ENCODE measurements around the gene RIMS4. TPM values are rescaled to one million over a fixed set of nuclear protein-coding genes. Genes with fewer than 3 reads are reported as not detected.
"Not testable (repeated sequence)": the region's sequence is repeated elsewhere in the genome, so short reads cannot be mapped to it uniquely, and the experiment has no call there.

Gene RIMS4
- total RNA-seq, 1 donor from 2014 or later = 5.3 TPM

- Histone ChIP-seq H3F3A (ENCODE audit: low read depth) (peaks cover 5% of the 10 kb centered on the region), H3K27me3 (peaks cover 9% of the 10 kb centered on the region), H4K20me1 (ENCODE audit: low read depth) (peaks cover 18% of the 10 kb centered on the region), H3K9ac (no peak overlapping the region), H3K79me2 (ENCODE audit: low read depth) (no peaks in the 10 kb centered on the region), H3K36me3 (no peaks in the 10 kb centered on the region), H3K4me2 (no peak overlapping the region), H3K9me3 (ENCODE audit: low read depth) (no peaks in the 10 kb centered on the region), H3K4me3 (no peak overlapping the region), H2AFZ (replicated peaks) (no peak overlapping the region), H3K27ac (no peak overlapping the region), H3K4me1 (peaks cover 16% of the 10 kb centered on the region)
- TF ChIP-seq CTCF (IDR thresholded peaks at IDR 0.05) (no peak), EZH2 (IDR thresholded peaks at IDR 0.05) (no peak), EZH2phosphoT487 (IDR thresholded peaks at IDR 0.05) (no peak)
- Mint-ChIP-seq H3K4me1 (peaks cover 40% of the 10 kb centered on the region), H3K27me3 (ENCODE audit: insufficient read depth, low read depth) (peaks cover 14% of the 10 kb centered on the region), H3K36me3 (no peaks in the 10 kb centered on the region), H3K4me3 (no peak overlapping the region), H3K9me3 (no peaks in the 10 kb centered on the region), H3K27ac (no peak overlapping the region)
- no peak for DNase-seq (ENCODE audit: low spot score)
These were observed 44.5 kb downstream of the RIMS4 start for GRCh38 chr20:44765701-44766347.

DNA sequence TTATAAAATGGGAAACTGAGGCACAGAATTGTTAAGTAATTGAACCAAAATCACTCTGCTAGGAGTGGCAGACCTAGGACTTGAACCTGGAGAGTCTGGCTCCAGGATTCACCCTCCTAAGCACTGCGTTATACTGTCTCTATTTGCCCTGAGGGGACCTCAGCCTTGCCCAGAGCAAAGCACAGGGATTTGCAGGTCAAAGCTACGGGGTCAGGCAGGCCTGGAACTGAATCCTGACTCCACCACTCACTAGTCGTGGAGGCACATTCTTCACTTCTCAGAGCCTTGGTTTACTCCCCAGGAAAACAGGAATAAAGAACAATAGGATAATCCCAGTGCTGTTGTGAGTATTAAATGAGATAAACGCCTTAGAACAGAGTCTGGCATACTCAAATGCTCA is 45.3 kb downstream of the RIMS4 start:
- Histone ChIP-seq H3K9ac (no peak overlapping the region), H3K79me2 (ENCODE audit: low read depth) (no peaks in the 10 kb centered on the region), H3K27me3 (peaks cover 17% of the 10 kb centered on the region), H3F3A (ENCODE audit: low read depth) (peaks cover 5% of the 10 kb centered on the region), H3K27ac (no peak overlapping the region), H3K4me3 (no peak overlapping the region), H4K20me1 (ENCODE audit: low read depth) (peaks cover 18% of the 10 kb centered on the region), H3K4me1 (peaks cover 16% of the 10 kb centered on the region), H3K9me3 (ENCODE audit: low read depth) (no peaks in the 10 kb centered on the region), H3K4me2 (no peak overlapping the region), H3K36me3 (no peaks in the 10 kb centered on the region), H2AFZ (replicated peaks) (no peak overlapping the region)
- Mint-ChIP-seq H3K9me3 (no peaks in the 10 kb centered on the region), H3K27ac (no peak overlapping the region), H3K4me1 (peaks cover 38% of the 10 kb centered on the region), H3K4me3 (no peak overlapping the region), H3K27me3 (ENCODE audit: insufficient read depth, low read depth) (peaks cover 16% of the 10 kb centered on the region), H3K36me3 (no peaks in the 10 kb centered on the region)
- TF ChIP-seq EZH2phosphoT487 (IDR thresholded peaks at IDR 0.05) (no peak), EZH2 (IDR thresholded peaks at IDR 0.05) (no peak), CTCF (IDR thresholded peaks at IDR 0.05) (no peak)
- DNase-seq (ENCODE audit: low spot score) = peak; percentile 35

- not testable (repeated sequence) for H3K4me3 ChIP-seq; H3K9me3 Mint-ChIP-seq; H2AFZ ChIP-seq (replicated peaks); H3K27ac ChIP-seq; H3K79me2 ChIP-seq (ENCODE audit: low read depth); H3K36me3 ChIP-seq; H3K9me3 ChIP-seq (ENCODE audit: low read depth); H3K36me3 Mint-ChIP-seq; H3K4me3 Mint-ChIP-seq; H3K4me2 ChIP-seq; H3F3A ChIP-seq (ENCODE audit: low read depth); DNase-seq (ENCODE audit: low spot score); H3K27ac Mint-ChIP-seq; H3K9ac ChIP-seq
- Mint-ChIP-seq H3K4me1 (peaks cover 27% of the 10 kb centered on the region), H3K27me3 (ENCODE audit: insufficient read depth, low read depth) (peaks cover 15% of the 10 kb centered on the region)
- Histone ChIP-seq H3K27me3 (peaks cover 20% of the 10 kb centered on the region), H4K20me1 (ENCODE audit: low read depth) (peaks cover 18% of the 10 kb centered on the region), H3K4me1 (peaks cover 16% of the 10 kb centered on the region)
These were observed 46.5 kb downstream of the RIMS4 start for GRCh38 chr20:44763798-44764197.

- Histone ChIP-seq H3K4me2 (peak overlapping the region; percentile 22), H3F3A (ENCODE audit: low read depth) (peaks cover 5% of the 10 kb centered on the region), H3K4me1 (peaks cover 16% of the 10 kb centered on the region), H3K27ac (no peak overlapping the region), H3K36me3 (no peaks in the 10 kb centered on the region), H2AFZ (replicated peaks) (no peak overlapping the region), H3K27me3 (peaks cover 20% of the 10 kb centered on the region), H4K20me1 (ENCODE audit: low read depth) (peaks cover 18% of the 10 kb centered on the region), H3K79me2 (ENCODE audit: low read depth) (no peaks in the 10 kb centered on the region), H3K9ac (no peak overlapping the region), H3K4me3 (no peak overlapping the region), H3K9me3 (ENCODE audit: low read depth) (no peaks in the 10 kb centered on the region)
- peak; percentile 27 for DNase-seq (ENCODE audit: low spot score)
- no peak overlapping the region for H3K4me3 Mint-ChIP-seq
- H3K27me3 Mint-ChIP-seq (ENCODE audit: insufficient read depth, low read depth) = peaks cover 19% of the 10 kb centered on the region
- no peak for TF ChIP-seq CTCF (IDR thresholded peaks at IDR 0.05)
- TF ChIP-seq EZH2 (IDR thresholded peaks at IDR 0.05) = no peak
- TF ChIP-seq EZH2phosphoT487 (IDR thresholded peaks at IDR 0.05) = no peak
- H3K36me3 Mint-ChIP-seq = no peaks in the 10 kb centered on the region
- no peaks in the 10 kb centered on the region for H3K9me3 Mint-ChIP-seq
- H3K27ac Mint-ChIP-seq = no peak overlapping the region
- peaks cover 31% of the 10 kb centered on the region for H3K4me1 Mint-ChIP-seq
These were observed 47.7 kb downstream of the RIMS4 start for GRCh38 chr20:44762466-44763140.

Data from neural progenitor cell (in vitro differentiated cells).